HG02973 (cell line): ENCODE results near the gene SYNPO.

Experiments
- ATAC-seq: cut with Tn5 transposase; IDR thresholded peaks from one replicate; pipeline ENCODE4 v1.9.1; 2021; ENCODE audit warnings: moderate library complexity; ENCODE audit not compliant: unreplicated experiment

Gene SYNPO

DNA sequence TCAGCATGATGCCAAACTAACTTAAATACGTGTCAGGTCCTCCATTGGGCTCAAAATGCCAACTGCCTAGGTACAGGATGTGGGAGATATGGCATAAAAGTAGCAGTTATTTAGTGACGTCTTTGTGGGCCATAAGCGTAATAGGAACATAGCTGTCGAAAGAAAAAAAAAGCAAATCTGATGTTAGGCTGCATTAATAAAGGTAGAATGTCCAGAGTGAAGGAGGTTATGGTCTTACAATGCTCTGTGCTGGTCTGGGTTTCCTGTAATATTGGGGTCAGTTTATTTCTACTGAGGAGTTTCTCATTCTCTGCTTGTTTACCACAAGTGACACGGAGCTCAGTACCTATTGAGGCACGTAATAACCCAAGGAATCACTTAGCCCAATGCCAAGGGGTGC is 33.4 kb upstream of the SYNPO start:
- ATAC-seq = no peak

- ATAC-seq = no peak
Measured at GRCh38 chr5:150607991-150608390, 32.5 kb upstream of the SYNPO start.

DNA sequence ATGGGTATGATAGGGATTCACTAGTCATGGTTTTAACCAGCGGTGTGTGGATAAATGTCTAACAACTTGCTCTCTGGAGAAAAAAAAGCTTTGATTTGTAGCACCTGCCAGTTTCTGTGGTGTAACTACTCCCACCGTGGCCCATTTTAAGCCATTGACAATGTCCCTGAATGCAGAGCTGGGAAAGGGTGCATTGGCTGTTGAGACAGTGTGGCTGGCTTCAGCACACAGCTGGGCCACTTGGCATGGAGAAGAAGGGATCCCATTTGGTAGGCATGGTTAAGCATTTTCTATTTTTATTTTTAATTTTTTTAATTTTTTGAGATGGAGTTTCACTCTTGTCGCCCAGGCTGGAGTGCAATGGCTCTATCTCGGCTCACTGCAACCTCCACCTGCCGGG is 31.5 kb upstream of the SYNPO start:
- ATAC-seq = no peak

GRCh38 chr5:150609843-150610584 is 30.4 kb upstream of the SYNPO start:
- no peak for ATAC-seq

GRCh38 chr5:150611026-150611425 is 29.4 kb upstream of the SYNPO start:
- no peak for ATAC-seq

DNA sequence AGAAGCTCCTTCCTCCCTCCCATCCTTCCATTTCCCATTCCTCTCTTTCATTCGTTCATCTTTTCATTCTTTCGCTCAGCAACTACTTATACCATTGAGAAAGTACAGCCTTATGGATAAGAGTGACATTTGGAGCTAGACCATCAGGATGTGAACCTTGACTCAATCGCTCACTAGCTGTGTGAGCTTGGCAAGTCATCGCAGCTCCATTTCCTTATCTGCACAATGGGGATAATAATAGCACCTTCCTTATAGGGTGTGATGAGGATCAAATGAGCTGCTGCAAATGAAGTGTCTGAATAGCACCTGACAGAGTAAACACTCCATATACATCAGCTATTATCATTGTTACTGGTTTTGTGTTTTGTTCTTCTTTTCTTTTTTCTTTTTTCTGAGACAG is 28.1 kb upstream of the SYNPO start:
- no peak for ATAC-seq

DNA sequence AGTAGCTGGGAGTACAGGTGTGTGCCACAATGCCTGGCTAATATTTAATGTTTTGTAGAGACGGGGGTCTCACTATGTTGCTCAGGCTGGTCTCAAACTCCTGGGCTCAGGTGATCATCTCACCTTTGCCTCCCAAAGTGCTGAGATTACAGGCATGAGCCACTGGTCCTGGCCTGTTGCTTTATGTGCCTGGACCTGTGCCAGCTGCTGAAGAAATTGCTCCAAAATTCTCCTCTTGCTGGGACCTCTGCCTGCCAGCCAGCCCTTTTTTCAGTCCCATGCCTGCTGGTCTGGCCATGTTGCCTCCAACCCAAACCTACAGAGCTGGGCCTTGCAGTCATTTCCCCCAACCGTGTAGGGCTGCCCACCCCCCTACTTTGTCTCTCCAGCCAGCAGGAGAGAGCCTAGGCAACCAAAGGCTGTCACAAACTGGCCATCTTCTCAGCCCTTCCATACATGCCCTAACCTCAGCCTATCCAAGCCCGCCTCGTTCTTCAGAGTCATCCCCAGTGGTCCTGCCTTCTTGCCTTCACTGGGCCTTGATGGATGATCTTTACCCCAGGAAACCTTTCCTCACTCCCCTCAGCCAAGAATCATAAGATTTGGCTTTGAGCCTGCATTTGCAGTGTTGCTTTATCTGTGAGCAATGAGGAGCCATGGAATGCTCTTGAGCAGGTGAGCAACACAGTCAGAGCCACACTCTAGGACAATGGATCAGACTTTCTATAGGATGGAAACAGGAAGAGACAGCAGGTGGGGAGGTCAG is 27.4 kb upstream of the SYNPO start:
- no peak for ATAC-seq

DNA sequence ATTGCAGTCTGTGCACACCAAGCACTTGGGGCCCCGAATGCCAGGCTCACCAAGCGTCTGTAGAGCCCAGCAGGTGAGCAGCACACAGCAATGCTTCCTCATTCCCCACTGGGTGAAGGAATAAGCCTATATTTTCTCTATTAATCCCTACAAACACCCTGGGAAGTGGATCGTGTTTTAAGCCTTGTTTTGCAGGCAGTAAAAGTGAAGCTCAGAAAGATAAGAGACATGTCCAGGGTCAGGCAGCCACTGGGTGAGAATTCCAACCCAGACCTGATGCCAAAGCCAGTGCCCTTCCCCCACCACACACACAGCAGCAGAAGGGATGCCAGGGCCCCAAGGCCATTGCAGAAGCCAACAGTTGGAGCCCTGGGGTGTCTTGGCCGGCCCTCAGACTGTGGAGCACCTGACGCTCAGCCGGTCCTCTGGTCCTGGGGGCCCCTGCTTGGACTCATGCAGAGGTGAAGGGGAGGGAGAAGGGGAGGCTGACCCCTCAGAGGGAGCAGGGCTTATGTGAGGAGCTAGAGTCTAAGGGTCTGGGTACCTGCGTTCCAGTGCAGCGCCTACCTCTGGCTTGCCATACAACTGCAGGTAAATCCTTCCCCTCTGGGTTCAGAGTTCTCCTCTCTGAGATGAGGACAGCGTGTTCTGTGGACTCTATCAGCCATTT is 26.3 kb upstream of the SYNPO start:
- ATAC-seq = no peak

GRCh38 chr5:150614661-150615060 is 25.8 kb upstream of the SYNPO start:
- no peak for ATAC-seq

DNA sequence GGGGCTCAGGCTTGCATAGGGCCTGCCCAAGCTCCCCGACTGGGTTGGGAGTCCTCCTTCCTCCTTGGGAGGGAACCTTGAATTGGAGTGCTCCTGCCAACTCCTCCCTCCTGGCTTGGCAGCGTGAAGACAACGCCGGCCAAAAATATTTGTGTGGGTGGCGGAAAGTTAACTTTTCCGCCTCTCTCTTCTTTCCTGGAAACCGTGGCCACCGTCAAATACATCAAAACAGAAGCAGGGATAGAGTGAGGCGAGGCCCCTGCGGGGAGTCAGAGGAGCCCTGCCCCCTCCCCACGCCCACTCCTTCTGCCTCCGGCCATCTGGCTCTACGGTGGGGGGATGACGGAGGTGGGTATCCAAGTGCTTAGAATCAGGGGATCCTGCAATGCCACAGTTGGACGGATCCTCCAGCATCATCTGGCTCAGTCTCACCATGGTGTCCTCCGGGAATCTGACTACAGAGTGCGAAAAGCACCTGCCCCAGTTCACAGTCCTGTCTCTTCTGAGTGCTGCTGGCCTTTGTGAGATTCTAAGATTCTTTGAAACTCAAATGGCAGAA is 25.2 kb upstream of the SYNPO start:
- ATAC-seq = no peak

- ATAC-seq = no peak
Measured at GRCh38 chr5:150616024-150616470, 24.4 kb upstream of the SYNPO start.

DNA sequence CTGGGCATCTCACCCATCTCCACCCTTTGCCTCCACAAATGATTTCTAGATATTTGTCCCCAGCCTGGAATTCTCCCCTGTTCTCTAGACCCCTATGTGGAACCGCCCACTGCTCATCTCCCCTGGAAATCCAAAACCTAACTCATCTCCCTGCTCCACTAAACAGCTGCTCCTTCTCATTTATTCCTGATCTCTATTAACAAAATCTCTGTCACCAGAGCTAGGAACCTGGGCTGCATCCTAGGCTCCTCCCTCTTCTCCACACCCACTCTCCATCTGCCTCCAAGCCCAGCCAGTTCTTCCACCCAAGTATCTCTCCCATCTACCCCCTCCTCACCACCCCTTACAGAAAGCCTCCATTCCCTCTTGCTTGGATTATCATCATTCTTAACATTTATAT is 24.0 kb upstream of the SYNPO start:
- ATAC-seq = no peak

GRCh38 chr5:150618163-150618562 is 22.3 kb upstream of the SYNPO start:
- no peak for ATAC-seq

GRCh38 chr5:150618588-150619281 is 21.7 kb upstream of the SYNPO start:
- ATAC-seq = no peak

DNA sequence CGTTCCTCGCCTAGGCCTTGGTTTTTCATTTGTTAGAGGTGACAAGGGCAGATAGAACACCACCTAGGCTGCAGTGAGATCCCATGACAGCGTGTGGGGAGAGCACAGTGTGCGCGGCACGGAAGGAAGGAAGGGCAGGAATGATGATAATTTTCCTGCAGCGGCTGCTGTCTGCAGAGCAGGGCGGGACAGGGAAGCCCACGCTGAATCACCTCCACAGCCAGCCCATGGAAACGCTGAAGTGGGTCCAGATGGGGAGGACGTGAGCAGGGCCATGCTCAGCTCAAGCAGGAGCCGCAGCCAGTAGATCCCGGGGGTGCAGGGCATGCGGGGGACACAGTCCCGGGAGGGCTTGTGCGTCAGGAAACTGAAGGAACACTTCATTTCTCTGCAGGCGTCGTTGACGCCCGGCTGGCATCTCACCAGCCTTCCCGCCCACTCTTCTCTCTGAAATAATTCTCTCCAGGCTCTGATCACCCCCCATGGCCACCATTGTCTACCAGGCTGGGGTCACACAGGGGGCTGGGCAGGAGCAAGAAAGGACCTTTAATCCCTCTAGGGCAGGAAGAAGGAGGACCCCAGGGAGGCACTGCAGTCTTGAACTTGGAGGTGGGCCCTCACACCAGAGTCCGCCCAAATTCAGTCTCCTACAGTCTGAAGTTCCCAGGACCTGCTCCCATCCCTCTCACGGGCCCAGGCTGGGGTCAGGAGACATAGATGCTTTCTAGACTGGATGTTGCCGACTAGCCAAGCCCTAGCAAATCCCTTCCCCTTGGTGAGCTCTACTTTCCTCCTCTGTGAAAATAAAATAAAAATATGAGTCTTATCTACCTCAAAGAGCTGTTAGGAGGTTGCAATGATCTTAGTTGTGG is 20.9 kb upstream of the SYNPO start:
- no peak for ATAC-seq

DNA sequence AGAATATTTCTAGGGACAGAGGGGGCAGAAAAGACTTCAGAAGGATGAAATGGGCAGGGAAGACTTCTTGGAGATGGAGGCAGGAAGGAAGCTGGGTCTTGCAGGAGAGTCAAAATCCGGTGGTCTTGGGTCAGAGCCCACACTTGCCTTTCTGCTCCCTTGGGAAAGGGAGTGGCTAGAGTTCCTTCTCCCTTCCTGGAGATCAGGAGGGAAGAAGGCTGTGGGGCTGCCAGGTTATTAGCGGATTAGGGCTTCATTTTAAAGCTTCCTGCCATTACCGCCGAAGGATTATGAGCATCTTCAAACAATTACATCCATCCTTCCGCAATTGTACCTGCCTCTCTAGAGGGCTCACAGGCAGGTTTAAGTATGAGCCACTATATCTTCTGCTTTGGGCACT is 19.2 kb upstream of the SYNPO start:
- no peak for ATAC-seq

- ATAC-seq = no peak
Measured at GRCh38 chr5:150622157-150622556, 18.3 kb upstream of the SYNPO start.

- no peak for ATAC-seq
Measured at GRCh38 chr5:150623152-150623877, 17.1 kb upstream of the SYNPO start.

DNA sequence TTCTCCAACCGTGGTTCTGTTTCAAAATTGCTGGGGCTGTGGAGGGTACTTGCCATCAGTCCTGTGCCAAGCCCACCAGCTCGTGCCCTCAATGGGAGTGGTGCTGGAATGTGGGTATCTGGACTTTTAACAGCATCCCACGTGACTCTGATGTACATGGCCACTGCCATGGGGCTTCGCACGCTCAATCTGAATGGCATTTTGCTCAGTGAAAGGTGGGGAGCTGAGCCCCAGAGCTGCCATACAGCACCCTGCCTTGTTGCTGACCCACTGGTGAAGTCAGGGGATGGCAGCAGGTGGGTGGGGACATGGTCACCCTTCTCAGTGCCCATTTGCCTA is 16.6 kb upstream of the SYNPO start:
- ATAC-seq = no peak
